ENCODE data around the gene HIRA.

DNA sequence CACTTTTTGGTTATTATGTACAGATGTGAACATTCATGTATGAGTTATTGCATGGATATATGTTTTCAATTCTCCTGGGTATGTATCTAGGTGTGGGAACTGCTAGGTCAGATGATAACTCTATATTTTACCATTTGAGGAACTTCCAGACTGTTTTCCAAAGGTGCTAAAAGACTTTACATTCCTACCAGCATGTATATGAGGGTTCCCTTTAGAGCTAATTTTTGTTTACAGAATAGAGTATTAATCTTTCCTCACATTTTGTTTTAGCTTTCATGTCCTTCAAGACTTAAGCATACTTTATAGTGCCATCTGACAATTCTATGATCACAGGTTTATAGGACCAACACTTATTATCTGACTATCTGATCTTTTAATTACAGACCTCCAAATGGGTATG, 59.6 kb downstream of the HIRA start:
- TF ChIP-seq, protein P1, sequence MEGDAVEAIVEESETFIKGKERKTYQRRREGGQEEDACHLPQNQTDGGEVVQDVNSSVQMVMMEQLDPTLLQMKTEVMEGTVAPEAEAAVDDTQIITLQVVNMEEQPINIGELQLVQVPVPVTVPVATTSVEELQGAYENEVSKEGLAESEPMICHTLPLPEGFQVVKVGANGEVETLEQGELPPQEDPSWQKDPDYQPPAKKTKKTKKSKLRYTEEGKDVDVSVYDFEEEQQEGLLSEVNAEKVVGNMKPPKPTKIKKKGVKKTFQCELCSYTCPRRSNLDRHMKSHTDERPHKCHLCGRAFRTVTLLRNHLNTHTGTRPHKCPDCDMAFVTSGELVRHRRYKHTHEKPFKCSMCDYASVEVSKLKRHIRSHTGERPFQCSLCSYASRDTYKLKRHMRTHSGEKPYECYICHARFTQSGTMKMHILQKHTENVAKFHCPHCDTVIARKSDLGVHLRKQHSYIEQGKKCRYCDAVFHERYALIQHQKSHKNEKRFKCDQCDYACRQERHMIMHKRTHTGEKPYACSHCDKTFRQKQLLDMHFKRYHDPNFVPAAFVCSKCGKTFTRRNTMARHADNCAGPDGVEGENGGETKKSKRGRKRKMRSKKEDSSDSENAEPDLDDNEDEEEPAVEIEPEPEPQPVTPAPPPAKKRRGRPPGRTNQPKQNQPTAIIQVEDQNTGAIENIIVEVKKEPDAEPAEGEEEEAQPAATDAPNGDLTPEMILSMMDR (conservative IDR thresholded peaks at IDR 0.05 in 1 of 2, IDR thresholded peaks at IDR 0.05 in 1 of 2; ENCODE audit: extremely low read depth in 1 of 2, insufficient read depth in 1 of 2, low read depth in 1 of 2, low read length in 2 of 2) = no peak
- no peak for TF ChIP-seq EZH2 (IDR thresholded peaks at IDR 0.05; ENCODE audit: borderline replicate concordance, low read length)
